Muscle of leg (tissue), 11 donors: ENCODE measurements around the gene DOCK3. TPM values are rescaled to one million over a fixed set of nuclear protein-coding genes. Genes with fewer than 3 reads are reported as not detected.

Experiments used
- DNase-seq: peaks from one replicate; pipeline ENCODE4 v3.0.0; 2013
- H3K27ac ChIP-seq: one replicate; pipeline ENCODE4 v1.5.1; 2013; ENCODE audit warnings: mild to moderate bottlenecking, low read length, control low read depth
- H3K27me3 ChIP-seq: one replicate; pipeline ENCODE4 v1.6.1; 2013; ENCODE audit warnings: low read length; ENCODE audit not compliant: control insufficient read depth, insufficient read depth
- H3K36me3 ChIP-seq: one replicate; pipeline ENCODE4 v1.6.1; 2013; ENCODE audit warnings: low read length; ENCODE audit not compliant: control insufficient read depth, insufficient read depth
- H3K4me1 ChIP-seq: one replicate; pipeline ENCODE4 v1.6.1; 2013; ENCODE audit warnings: low read length; ENCODE audit not compliant: control insufficient read depth, insufficient read depth
- H3K4me3 ChIP-seq: one replicate; pipeline ENCODE4 v1.5.1; 2013; ENCODE audit warnings: low read length, control low read depth
- H3K9me3 ChIP-seq: replicated peaks from 2 replicates; pipeline ENCODE4 v1.6.1; 2013; ENCODE audit warnings: low read depth, low read length; ENCODE audit not compliant: control insufficient read depth
- WGBS: methylation state at CpG from one replicate; pipeline ENCODE4 v1.1.5; 2013; ENCODE audit warnings: missing lambda C conversion rate; ENCODE audit not compliant: insufficient coverage; 5-methylcytosine and 5-hydroxymethylcytosine counted together
- polyA plus RNA-seq, 8 donors: library from polyadenylated mRNA; unstranded; fragments of 120-200 nt; gene quantifications; one replicate each; pipeline versions ENCODE4 v1.2.1 to v1.2.3, GENCODE V29; 2013; ENCODE audit warnings: inconsistent platforms in 1 of 8, low replicate concordance in 1 of 8; ENCODE audit not compliant: insufficient read length in 8 of 8, insufficient read depth in 1 of 8
- total RNA-seq: library from RNA; stranded (reverse); fragments of 120-200 nt; gene quantifications from one replicate; pipeline ENCODE4 v1.2.4, GENCODE V29; 2013

Gene DOCK3
- total and polyA plus RNA-seq, 9 donors: 0.08 to 0.48 (median 0.17) TPM

GRCh38 chr3:50650018-50650417, 24.7 kb upstream of the DOCK3 start:
- no peak for DNase-seq
- H3K9me3 ChIP-seq: no peaks in the 10 kb centered on the region
- H3K27me3 ChIP-seq: no peaks in the 10 kb centered on the region
- H3K4me1 ChIP-seq: peaks cover 10% of the 10 kb centered on the region
- WGBS: no CpG with 5 or more reads among the region's 1 CpG
- no peak overlapping the region for H3K4me3 ChIP-seq
- H3K27ac ChIP-seq: no peak overlapping the region
- H3K36me3 ChIP-seq: peaks cover 13% of the 10 kb centered on the region

- H3K27ac ChIP-seq: no peak overlapping the region
Measured at GRCh38 chr3:50651445-50651844, 23.3 kb upstream of the DOCK3 start.

GRCh38 chr3:50651920-50652529, 22.7 kb upstream of the DOCK3 start:
- H3K4me3 ChIP-seq: no peak overlapping the region
- peaks cover 4% of the 10 kb centered on the region for H3K36me3 ChIP-seq
- H3K27me3 ChIP-seq: no peaks in the 10 kb centered on the region
- no peak overlapping the region for H3K27ac ChIP-seq
- H3K9me3 ChIP-seq: no peaks in the 10 kb centered on the region
- no peak for DNase-seq
- 19% methylated on average over 6 of the region's 7 CpGs for WGBS
- H3K4me1 ChIP-seq: peaks cover 10% of the 10 kb centered on the region

More at GRCh38 chr3:50651445-50651844, 23.3 kb upstream of the DOCK3 start:
- H3K4me1 ChIP-seq: peaks cover 10% of the 10 kb centered on the region
- H3K9me3 ChIP-seq: no peaks in the 10 kb centered on the region
- 73% methylated on average over 8 of the region's 8 CpGs for WGBS
- H3K27me3 ChIP-seq: no peaks in the 10 kb centered on the region
- peaks cover 8% of the 10 kb centered on the region for H3K36me3 ChIP-seq
- DNase-seq: no peak
- H3K4me3 ChIP-seq: no peak overlapping the region

DNA sequence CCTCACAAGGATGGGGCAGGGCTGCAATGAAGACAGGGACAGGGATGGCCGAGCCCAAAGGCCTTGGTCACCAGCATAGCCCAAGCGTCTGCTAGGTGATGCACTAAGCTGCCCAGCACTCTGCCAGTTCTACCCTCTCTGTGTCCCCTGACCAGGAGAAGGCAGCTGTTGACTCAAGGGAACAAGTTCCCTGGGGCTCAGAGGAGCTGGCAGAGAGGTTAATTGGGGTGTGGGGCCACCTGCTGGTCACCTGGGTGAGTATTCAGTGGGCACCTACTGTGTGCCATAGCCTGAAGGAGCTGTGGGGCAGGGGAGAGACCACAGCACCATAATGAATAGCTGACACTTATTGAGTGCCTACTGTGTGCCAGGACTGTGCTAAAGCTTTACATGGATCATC, 22.0 kb upstream of the DOCK3 start:
- no peaks in the 10 kb centered on the region for H3K27me3 ChIP-seq
- WGBS: no CpG with 5 or more reads among the region's 2 CpGs
- no peak overlapping the region for H3K4me3 ChIP-seq
- DNase-seq: no peak
- no peak overlapping the region for H3K27ac ChIP-seq
- H3K4me1 ChIP-seq: peaks cover 10% of the 10 kb centered on the region
- no peaks in the 10 kb centered on the region for H3K36me3 ChIP-seq
- no peaks in the 10 kb centered on the region for H3K9me3 ChIP-seq

DNA sequence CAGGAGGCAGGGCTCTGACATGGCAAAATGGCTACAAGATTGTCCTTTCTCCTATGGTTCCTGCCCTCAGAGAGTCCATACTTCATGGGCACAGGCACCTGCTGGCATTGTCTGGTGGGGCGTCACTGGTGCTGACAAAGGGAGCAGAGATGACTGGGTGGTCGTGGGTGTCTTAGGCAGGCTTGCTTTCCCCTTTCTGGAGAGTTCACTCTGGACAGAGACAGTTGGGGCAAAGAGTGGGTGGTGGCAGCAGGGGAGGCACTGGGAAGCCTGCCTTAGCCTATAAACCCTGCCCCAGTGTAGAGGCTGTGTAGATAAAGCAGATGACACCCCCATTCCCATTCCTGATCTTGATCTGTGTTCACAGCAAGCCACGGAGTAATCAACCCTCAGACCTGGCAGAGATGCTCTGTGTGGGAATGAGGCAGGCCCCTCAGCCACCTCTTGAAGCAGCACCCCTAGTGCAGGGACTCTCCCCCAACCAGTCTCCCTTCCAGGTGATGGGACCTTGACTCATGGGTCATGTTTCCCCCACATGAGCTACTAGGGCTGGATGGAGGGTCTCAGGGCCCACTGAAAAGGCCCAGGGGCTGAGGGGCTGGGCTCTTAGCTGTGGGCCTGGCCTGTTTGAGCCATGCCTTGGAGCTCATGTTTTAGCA, 20.7 kb upstream of the DOCK3 start:
- H3K4me3 ChIP-seq: no peak overlapping the region
- H3K9me3 ChIP-seq: no peaks in the 10 kb centered on the region
- H3K36me3 ChIP-seq: no peaks in the 10 kb centered on the region
- no peak overlapping the region for H3K27ac ChIP-seq
- H3K27me3 ChIP-seq: no peaks in the 10 kb centered on the region
- DNase-seq: no peak
- 80% methylated on average over 2 of the region's 3 CpGs for WGBS
- H3K4me1 ChIP-seq: peaks cover 8% of the 10 kb centered on the region

- no peaks in the 10 kb centered on the region for H3K27me3 ChIP-seq
- no peak overlapping the region for H3K27ac ChIP-seq
- DNase-seq: no peak
- 44% methylated on average over 2 of the region's 3 CpGs for WGBS
- no peaks in the 10 kb centered on the region for H3K36me3 ChIP-seq
- H3K9me3 ChIP-seq: no peaks in the 10 kb centered on the region
- no peak overlapping the region for H3K4me3 ChIP-seq
- no peaks in the 10 kb centered on the region for H3K4me1 ChIP-seq
Measured at GRCh38 chr3:50655009-50655830, 19.5 kb upstream of the DOCK3 start.

GRCh38 chr3:50656417-50657195, 18.1 kb upstream of the DOCK3 start:
- 49% methylated on average over 5 of the region's 8 CpGs for WGBS
- Histone ChIP-seq H3K27ac (no peak overlapping the region), H3K4me1 (no peaks in the 10 kb centered on the region), H3K36me3 (no peaks in the 10 kb centered on the region), H3K27me3 (no peaks in the 10 kb centered on the region), H3K9me3 (no peaks in the 10 kb centered on the region), H3K4me3 (no peak overlapping the region)
- DNase-seq: no peak

GRCh38 chr3:50657407-50657806, 17.3 kb upstream of the DOCK3 start:
- Histone ChIP-seq H3K27me3 (no peaks in the 10 kb centered on the region), H3K4me3 (no peak overlapping the region), H3K27ac (no peak overlapping the region), H3K4me1 (no peaks in the 10 kb centered on the region), H3K36me3 (no peaks in the 10 kb centered on the region), H3K9me3 (no peaks in the 10 kb centered on the region)
- no peak for DNase-seq
- 92% methylated on average over 5 of the region's 5 CpGs for WGBS

DNA sequence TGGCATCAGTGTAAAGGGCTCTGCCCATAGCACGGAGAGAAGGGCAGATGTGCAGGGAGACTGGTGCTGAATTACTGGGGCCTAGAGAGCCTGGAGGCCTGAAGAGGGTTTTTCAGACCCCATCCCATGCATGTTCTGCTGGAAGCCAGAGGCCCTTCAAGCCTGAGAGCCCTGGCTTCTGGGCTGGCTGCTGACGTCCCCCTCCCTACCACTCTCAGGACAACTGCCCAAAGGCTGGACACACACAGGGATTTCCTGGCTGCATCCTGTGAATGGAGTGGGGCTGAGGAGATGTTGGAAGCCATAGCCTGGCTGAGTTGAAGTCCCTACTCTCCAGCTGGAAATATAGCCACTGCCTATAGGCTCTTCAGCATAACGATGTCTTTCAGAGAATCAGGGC, 16.9 kb upstream of the DOCK3 start:
- Histone ChIP-seq H3K36me3 (no peaks in the 10 kb centered on the region), H3K4me3 (no peak overlapping the region), H3K9me3 (no peaks in the 10 kb centered on the region), H3K4me1 (no peaks in the 10 kb centered on the region), H3K27ac (no peak overlapping the region), H3K27me3 (no peaks in the 10 kb centered on the region)
- WGBS: 100% methylated on average over 1 of the region's 3 CpGs
- DNase-seq: no peak

- WGBS: 68% methylated on average over 2 of the region's 6 CpGs
- Histone ChIP-seq H3K9me3 (no peaks in the 10 kb centered on the region), H3K27ac (no peak overlapping the region), H3K27me3 (no peaks in the 10 kb centered on the region), H3K4me1 (no peaks in the 10 kb centered on the region), H3K4me3 (no peak overlapping the region), H3K36me3 (no peaks in the 10 kb centered on the region)
- DNase-seq: no peak
Measured at GRCh38 chr3:50658416-50658815, 16.3 kb upstream of the DOCK3 start.
